ENCODE data around the gene ZNF74.

The ZNF74 gene

DNA sequence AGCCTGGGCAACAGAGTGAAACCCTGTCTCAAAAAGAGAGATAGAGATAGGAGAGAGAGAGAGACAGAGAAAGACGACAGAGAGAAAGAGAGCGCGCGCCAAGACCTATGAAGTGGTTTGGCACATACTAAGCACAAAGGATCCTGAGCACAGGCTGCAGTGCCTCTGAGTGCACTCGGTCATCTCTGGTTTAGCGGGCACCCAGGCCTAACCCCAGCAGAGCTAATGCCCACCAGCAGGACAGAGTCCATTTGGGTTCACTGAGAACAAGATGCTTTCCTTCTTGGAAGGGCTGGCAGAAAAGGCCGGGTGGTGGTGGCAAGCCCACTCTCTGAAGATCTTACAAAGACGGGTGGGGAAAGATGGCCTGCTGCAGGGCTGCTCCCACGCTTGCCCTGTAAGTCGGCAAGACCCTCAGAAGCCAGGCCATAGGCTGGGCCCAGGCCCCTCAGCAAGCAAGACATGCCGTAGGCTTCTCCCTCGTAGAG, 40.4 kb downstream of the ZNF74 start:
- no peak for DNase-seq

DNA sequence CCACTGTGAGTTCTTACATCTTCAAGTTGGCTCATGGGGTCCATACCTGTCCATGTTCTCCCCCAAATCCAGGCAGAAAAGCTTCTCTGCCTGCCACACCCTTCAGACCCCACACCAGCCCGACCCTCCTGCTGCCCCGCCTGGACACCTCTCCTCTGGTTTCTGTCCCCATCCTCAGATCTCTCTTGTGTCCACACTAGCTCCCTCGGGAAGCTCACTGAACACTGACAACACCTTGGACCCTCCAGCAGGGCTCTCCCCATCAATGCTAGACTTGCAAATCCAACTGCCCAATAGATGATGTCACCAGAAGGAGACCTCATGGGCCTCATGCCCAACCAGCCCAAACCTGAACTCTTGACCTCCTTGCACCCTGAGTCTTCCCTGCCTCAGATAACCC, 40.8 kb downstream of the ZNF74 start:
- no peak for DNase-seq

GRCh38 chr22:20435436-20436306, 41.7 kb downstream of the ZNF74 start:
- DNase-seq, result no peak

DNA sequence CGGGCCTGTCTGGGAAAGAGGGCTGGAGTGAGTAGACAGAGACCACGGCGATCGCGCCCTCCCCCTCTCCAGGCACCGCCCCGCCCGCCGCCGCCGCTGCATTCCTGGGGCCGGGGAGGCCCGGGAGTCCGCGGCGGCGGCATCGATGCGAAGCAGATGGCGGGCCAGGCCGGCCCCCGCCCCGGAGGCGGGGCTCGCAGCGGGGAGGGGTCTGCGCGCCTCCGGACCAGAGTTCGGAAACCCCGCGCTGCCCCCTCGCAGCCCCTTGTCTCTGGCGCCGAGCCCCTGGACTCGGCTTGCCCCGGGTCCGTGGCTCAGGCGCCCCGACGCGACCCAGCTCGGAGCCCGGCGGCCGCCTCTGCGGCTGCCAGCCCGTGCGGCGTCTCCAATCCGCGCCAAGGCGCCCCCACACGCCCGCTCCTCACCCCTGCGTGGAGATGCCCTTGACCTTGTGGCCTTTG, 42.4 kb downstream of the ZNF74 start:
- no peak for DNase-seq

DNA sequence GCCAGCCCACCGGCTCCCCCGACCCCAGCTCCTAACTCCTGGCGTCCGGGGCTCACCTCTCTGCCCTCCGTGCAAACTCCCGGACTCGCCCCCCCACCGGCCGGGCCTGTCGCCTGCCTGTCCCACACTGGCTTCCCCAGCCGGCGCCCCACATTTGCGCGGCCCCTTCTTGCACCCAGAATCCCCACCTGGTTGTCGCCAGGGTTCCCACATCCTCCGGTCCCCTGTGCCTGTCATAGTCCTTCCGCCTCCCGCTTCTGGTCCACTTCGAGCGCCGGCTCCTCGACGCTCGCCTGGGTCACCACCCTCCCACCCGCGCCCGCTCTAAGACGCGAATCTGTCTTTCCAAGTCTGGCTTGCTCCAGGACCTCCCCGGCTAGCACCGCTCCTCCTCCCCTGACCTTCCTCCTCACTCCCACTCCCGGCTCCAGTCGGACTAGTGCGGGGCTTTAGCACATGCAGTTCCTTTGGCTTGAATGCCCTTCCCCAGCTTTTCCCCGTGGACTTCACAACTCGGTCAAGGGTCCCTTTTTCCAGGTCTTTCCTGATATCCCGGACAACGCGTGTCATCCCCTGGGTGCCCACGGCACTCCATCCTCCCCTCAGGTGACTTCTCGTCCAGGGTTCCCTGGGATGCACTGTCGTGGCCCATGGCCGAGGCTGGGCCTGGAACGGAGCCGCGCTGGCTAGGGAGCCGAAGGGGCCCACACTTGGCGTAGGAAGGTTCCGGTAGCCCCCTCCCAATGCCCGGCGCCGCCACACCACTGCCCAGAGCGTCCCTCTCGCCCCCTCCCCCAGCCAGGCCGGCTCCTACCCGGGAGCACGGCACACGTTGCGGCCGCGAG, 43.0 kb downstream of the ZNF74 start:
- no peak for DNase-seq

- DNase-seq, result no peak
Observed at GRCh38 chr22:20437613-20438426, 43.9 kb downstream of the ZNF74 start, which contains the start of gene SCARF2. Gene SCARF2, minus strand, starts transcription at chr22:20437825. Its CDS starts 71 bp downstream, at chr22:20437754.

GRCh38 chr22:20438427-20438677, 44.4 kb downstream of the ZNF74 start:
- DNase-seq, result no peak

DNA sequence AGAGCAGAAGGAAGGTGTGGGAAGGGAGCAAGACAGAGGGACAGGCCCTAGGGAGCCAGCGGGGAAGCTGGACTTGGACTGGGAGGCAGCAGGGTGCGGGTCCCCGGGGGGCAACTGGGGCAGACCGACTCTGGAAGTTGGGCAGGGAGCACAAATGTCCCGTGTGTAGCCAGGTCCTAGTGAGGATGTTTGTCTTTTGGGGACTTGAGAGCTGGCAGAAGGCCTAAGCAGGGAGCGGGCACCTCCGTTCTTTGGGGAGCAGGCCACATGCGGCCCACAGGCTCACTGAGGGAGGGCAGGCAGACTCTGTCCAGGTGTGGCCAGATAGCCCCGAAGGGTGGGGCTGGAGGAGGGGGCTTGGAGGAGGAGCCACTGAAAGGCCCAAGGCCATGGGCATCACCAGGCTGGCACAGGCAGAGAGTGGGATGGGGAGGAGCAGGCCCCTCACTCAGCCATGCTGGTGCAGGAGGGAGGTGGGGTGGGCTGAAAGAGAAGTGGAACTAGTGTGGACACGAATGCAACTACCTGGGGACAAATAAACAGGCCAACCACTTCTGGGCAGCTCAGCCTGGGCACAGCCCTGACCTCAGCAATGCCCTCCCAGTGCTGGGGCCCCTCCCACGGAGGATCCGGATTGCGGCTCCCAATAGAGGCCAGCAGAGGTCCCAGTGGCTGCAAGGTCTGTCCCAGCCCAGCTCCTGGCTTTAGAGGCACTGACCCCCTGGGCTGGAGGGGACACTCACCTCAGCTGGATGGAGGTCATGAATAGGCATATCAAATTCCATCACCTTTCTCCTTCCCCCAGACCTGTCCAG, 44.9 kb downstream of the ZNF74 start:
- no peak for DNase-seq

GRCh38 chr22:20439556-20439927, 45.6 kb downstream of the ZNF74 start:
- DNase-seq, result no peak

GRCh38 chr22:20439928-20440575, 46.1 kb downstream of the ZNF74 start:
- DNase-seq, result no peak

DNA sequence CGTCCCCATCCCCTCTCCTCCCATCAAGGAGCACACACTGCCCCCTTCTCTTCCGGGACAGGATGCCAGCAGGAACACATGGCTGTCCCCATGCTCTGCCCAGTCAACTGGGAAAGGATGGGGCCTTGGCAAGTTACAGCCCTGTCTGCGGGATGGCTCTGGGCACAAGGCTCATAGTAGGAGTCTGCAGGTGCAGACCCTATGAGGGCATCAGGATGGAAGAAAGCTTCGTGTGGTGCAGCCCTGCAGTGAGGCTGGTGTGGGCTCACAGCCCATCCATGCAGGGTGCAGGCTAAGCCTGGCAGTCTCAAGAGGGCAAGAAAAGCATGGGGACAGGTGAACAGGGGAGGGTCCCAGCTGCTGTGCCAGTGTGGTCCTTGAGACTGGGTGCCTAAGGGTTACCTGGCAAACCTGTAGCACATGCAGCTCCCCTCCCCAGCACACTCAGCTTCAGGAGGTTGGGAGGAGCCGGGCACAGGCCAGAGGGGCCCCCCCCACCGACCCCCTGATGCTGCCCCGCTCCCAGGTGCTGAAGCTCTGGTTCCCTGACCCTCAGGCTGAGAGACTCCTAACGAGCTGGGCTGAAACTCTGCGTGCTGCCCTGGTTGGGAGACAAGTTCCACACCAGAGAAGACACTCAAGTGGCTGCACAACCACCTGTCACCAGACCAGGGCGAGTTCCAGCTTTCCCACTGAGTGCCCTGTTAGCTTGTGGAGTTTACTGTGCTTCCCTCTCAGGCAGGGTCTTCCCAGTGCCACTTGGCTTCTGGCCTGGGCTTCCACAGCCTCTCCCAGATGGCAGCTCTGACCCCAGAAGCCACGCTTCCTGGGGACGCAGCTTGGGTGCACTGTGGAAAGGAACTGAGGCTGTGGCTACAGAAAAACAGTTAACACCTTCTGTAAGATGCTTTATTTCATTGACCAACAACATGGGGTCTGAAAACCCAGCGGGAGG, 47.0 kb downstream of the ZNF74 start:
- no peak for DNase-seq

DNA sequence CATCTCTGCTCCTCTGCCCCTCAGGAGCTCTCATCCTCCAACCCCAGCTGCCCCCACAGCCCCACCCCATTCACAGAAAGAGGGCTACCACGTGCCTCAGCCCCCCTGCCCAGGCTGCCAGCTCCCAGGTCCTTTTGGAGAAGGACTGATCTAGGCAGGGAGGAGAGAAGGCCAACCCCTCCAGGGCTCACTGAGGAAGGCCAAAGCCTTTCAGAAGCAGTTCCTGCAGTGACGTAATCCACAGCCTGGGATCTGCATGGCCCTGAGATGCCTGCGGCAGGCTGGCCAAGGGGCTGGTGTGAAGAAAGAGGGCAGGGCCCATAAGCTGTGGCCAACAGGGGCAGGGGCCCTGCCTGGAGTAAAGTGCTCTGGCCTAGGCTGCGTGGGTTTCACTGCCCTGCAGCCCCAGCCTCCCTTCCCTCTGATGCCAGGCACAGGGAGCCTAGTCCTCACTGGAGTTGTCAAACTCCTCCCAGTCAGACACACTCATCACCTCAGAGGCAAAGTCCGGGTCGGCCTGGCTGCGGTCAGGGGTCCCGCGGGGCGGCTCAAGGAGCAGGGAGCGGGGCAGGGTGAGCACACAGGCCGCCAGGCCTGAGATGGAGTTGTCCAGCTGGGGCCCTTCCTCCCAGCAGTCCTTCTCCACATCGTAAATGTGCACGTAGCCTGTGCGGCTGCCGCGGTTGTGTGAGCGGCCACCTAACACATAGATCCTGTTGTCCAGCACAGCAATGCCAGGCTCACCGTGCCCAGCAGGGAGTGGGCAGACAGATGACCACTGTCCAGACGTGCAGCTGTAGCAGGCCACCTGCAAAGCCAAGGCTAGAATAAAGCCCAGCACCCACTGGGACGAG, 47.9 kb downstream of the ZNF74 start:
- no peak for DNase-seq

- DNase-seq, result no peak
Observed at GRCh38 chr22:20442485-20443284, 48.7 kb downstream of the ZNF74 start.

DNA sequence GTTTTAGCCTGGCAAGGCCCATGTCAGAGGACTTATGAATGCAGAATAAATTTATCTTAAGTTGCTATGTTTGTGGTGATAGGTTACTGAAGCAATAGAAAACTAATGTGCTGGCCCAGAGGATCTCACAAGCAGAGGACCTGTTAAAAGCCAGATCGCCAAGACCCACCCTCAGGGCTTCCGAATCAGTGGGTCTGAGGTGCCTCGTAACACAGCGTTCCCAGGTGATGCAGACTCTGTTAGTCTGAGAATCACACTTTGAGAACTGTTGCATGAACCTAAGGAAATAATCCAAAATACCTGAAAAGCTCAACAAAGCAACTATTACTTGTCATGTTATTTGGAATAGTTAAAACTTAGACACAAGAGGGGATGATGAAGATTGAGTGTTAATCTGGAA, 50.4 kb downstream of the ZNF74 start:
- DNase-seq, result no peak

DNA sequence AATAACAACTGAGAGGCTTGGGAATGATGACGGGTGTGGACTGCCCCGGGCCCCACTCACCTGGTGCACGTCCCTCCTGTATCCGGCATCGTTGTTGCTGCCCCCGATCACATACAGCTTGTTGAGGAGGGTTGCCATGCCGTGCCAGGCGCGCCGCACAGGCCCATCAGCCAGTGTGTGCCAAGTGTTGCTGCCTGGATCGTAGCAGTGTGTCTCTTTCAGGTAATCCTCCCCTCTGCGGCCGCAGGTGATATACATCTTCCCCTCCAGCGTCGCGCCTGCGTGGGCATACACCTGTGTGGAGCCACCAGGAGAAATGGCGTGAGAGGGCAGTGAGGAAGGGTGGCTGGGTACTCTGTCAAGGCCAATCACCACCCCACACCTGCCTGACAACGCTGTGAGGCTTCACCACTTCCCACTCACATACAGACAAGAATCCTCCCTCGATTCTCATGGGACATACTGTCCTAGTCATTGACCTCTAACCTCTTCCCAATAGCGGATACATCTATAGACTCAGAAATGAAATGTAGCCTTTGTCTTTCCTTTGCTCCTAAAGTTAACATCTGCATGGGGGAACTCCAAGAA, 52.5 kb downstream of the ZNF74 start:
- no peak for DNase-seq

GRCh38 chr22:20448630-20449029, 54.7 kb downstream of the ZNF74 start:
- no peak for DNase-seq

DNA sequence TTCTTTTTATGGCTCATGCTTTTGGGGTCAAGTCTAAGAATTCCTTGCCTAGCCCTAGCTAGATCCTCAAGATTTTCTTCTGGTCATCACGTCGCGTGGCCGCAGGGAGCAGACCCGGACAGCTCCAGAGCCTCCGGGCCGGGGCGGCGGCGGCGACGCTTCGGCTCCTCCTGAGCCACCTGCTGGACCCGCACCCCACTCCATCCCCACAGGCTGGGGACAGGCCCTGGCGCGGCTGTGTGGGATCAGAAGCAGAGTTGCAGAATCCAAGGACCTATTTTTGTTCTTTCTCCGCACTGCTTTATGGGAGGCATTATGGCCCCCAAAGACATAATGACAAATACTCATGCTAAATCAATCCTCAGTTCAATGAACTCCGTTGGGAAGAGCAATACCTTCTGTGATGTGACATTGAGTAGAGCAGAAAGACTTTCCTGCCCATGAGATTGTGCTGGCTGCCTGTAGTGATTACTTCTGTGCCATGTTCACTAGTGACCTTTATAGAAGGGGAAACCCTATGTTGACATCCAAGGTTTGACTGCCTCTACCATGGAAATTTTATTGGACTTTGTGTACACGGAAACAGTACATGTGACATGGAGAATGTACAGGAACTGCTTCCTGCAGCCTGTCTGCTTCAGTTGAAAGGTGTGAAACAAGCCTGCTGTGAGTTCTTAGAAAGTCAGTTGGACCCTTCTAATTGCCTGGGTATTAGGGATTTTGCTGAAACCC, 56.0 kb downstream of the ZNF74 start:
- DNase-seq, result no peak

DNA sequence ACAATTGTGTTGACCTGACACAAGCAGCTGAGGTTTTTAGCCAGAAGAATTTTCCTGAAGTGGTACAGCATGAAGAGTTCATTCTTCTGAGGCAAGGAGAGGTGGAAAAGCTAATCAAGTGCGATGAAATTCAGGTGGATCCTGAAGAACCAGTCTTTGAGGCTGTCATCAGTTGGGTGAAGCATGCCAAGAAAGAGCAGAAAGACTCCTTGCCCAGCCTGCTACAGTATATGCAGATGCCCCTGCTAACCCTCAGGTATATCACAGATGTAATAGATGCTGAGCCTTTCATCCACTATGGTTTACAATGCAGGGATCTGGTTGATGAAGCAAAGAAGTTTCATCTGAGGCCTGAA, 56.6 kb downstream of the ZNF74 start:
- DNase-seq, result no peak
